Measurements from ENCODE around the gene ARFRP1.

ARFRP1 gene

DNA sequence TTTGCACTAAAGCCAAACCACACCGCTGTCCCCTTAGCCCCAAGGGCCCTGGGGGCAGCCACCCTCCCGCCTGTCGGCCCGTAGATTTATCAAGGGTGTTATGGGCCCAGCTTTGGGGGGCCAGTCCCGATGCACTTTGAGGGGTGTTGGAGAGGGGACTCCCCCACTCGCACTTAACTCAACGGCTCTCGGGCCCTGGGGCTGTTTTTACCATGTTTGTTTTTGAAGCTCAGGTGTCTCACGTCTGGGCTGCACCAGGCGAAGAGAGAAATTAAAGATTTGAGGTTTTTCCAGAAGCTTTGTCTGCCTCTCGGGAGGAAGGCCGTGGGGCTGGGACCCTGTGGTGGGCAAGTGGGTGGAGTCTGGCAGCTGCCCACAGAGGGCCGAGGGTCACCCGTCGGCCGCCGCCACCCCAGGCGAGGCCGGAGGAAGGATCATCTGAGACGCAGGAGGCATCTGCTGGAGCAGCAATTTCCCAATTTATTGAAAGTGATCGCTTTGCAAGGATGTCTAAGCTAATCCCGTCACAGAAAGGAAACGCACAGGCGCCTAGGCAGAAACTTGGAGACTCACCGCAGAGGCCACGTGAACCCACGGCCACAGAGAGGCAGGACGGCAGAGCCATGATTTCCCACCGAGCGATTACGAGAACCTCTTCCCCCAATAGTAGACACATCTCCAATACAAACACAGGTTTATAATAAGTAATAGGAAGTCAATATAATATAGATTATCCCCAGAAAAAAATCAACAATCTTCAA lies 35.6 kb upstream of the ARFRP1 start:
- DNase-seq, result no peak

- no peak for DNase-seq
Observed at GRCh38 chr20:63742381-63743024, 34.7 kb upstream of the ARFRP1 start.

GRCh38 chr20:63741676-63742380 lies 34.1 kb upstream of the ARFRP1 start:
- no peak for DNase-seq

GRCh38 chr20:63741354-63741675 lies 33.5 kb upstream of the ARFRP1 start:
- no peak for DNase-seq

DNA sequence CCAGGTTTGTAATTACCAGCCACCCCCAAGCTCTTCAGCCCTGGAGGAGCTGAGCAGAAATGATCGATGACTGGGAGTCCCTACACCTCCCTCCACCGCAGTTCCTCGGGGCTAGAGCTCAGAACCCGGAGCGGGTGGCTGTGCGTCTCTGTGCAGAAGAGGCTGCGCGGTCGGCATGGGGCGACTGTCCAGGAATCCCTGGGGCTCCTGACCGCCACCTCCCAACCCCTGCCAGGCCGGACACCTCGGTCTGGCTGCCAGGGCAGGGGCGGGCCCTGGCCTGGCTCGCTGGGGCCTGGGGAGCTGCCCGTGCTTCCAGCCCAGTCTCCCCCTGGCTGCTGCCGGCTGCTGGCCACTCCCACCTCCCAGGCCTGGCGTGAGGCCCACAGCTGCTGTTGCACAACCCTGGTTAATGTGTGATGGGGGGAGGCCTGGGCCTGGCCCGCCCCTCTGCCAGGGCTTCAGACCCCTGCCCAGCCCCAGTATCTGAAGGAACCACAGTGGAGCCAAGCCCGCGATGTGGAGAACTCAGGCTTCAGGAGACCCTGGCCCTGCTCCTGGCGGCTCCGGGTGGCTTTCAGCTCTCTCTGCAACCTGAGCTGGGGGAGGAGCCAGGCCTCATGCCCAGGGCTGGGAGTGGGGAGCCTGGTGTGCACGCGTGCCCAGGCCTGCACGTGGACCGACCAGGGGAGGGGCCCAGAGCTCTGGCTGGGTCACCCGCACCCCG lies 33.0 kb upstream of the ARFRP1 start:
- peak; percentile 92 for DNase-seq

- DNase-seq, result peak; percentile 28
Observed at GRCh38 chr20:63740070-63740626, 32.4 kb upstream of the ARFRP1 start.

DNA sequence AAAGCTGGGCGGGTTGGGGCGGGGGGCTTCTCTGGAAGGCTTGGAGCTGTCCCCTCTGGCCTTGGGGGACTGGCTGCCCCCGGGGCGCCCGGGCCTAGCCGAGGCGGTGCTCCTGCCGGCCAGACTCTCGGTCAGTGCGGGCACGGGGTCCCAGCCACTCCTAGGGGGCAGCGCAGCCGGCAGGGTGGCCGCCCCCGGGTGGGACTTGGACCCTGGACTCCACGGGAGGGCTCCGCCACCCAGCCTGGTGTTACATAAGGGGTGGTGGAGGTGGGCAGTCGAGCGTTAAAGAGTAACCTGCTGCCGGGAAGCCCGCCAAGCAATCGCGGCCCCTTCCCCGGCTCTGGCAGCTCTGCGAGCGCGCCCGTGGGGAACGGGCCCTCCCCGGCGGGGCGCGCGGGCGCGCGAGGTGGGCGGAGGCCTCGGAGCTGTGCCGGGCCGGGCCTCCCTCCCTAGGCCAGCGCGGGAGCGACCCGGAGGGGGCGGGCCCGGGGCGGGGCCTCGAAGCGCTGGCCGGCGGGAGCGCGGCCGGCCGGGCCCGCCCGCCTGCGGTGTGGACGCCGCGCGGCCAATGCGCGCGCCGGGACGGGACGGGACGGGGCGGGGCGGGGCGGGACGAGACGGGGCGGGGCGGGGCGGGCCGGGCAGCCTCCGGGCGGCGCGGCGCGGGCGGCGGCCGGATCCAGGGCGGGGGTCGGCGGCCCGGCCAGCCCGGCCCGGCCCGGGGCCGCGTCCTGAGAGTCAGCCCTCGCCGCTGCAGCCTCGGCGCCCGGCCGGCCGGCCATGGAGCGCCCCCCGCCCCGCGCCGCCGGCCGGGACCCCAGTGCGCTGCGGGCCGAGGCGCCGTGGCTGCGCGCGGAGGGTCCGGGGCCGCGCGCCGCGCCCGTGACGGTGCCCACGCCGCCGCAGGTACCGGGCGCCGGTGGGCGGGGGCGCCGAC lies 31.6 kb upstream of the ARFRP1 start, which contains the start of gene SLC2A4RG:
Gene SLC2A4RG (plus strand): TSS at position 647 of the 940 bp plus-strand sequence. CDS start 137 bp downstream, at position 784.
- DNase-seq, result peak; percentile 68

DNA sequence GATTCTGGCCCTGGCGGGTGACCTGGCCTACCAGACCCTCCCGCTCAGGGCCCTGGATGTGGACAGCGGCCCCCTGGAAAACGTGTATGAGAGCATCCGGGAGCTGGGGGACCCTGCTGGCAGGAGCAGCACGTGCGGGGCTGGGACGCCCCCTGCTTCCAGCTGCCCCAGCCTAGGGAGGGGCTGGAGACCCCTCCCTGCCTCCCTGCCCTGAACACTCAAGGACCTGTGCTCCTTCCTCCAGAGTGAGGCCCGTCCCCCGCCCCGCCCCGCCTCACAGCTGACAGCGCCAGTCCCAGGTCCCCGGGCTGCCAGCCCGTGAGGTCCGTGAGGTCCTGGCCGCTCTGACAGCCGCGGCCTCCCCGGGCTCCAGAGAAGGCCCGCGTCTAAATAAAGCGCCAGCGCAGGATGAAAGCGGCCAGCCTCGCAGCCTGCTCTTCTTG lies 30.9 kb upstream of the ARFRP1 start:
- DNase-seq, result no peak

DNA sequence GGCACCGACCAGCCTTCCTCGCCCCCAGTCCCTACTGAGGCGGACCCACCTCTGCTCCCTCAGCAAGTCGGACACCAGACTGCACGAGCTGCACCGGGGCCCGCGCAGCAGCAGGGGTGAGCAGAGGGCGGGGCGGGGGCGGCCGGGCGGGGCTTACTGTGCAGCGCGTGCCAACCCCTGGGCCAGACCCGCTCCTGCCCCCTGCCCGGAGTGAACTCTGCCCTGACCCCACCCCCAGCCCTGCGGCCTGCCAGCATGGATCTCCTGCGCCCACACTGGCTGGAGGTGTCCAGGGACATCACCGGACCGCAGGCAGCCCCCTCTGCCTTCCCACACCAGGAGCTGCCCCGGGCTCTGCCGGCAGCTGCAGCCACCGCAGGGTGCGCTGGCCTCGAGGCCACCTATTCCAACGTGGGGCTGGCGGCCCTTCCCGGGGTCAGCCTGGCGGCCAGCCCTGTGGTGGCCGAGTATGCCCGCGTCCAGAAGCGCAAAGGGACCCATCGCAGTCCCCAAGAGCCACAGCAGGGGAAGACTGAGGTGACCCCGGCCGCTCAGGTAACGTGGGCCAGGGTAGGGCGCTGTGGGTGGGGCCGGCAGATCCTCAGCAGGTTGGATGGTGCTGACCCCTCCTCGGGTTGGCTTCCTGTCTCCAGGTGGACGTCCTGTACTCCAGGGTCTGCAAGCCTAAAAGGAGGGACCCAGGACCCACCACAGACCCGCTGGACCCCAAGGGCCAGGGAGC lies 30.3 kb upstream of the ARFRP1 start:
- DNase-seq, result no peak

GRCh38 chr20:63737695-63737944 lies 29.8 kb upstream of the ARFRP1 start:
- DNase-seq, result no peak

- no peak for DNase-seq
Observed at GRCh38 chr20:63736893-63737694, 29.3 kb upstream of the ARFRP1 start.

GRCh38 chr20:63735859-63736718 lies 28.3 kb upstream of the ARFRP1 start, which contains the start of gene LIME1:
Gene LIME1 (plus strand): TSS chr20:63736664. CDS start chr20:63737550, 886 bp downstream.
- no peak for DNase-seq

DNA sequence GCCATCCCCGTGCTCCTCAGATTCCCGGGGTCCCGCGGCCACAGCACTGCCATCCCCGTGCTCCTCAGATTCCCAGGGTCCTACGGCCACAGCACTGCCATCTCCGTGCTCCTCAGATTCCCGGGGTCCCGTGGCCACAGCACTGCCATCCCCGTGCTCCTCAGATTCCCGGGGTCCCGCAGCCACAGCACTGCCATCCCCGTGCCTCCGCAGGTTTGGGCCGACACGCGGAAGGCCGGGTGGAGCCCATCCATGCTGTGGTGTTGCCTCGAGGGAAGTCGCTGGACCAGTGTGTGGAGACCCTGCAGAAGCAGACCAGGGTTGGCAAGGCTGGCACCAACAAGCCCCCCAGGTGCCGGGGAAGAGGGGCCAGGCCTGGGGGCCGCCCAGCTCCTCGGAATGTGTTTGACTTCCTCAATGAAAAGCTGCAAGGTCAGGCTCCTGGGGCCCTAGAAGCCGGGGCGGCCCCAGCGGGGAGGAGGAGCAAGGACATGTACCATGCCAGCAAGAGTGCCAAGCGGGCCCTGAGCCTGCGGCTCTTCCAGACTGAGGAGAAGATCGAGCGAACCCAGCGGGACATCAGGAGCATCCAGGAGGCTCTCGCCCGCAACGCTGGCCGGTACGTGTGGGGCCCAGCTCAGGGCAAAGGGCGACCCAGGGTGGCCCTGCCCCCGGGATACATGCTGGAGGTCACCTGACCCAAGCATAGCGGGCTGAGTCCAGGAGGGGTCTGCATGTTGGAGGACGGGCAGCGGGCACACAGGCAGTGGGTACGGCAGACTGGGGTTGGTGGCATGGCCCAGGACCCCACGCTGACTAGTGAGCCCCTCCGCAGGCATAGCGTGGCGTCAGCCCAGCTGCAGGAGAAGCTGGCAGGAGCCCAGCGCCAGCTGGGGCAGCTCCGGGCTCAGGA lies 27.4 kb upstream of the ARFRP1 start:
- no peak for DNase-seq

DNA sequence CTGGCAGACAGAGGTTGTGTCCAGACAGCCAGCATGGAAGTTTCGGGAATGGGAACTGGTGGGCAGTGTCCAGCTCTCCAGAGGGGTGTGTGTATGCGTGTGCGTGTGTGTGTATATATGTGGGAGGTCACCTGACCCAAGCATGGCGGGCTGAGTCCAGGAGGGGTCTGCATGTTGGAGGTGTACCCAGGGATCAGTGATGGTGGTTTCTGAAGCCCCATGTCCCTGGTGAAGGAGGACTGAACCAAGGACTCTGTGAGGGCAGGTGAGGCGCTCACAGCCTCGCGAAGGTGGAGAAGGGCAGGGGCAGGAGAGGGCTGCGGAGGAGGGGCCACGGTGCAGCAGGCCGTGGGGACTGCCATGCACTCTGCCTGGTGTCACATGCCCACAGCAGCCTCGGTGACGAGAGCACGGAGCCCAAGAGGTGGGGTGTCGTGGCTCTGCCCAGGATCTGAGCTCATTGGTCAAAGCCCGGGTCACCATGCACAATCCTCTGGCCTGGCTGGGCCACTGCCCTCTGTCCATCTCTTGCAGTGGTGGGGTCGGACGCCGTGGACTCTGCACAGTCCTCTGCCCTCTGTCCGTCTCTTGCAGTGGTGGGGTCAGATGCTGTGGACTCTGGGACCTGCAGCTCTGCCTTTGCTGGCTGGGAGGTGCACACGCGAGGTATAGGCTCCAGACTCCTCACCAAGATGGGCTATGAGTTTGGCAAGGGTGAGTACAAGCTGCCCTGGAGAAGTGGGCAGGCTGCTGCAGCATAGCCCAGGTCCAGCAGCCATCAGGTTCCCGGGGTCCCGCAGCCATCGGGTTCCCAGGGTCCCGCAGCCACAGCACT lies 26.6 kb upstream of the ARFRP1 start:
- no peak for DNase-seq

- DNase-seq, result no peak
Observed at GRCh38 chr20:63733579-63734081, 25.9 kb upstream of the ARFRP1 start.

- DNase-seq, result no peak
Observed at GRCh38 chr20:63733117-63733516, 25.3 kb upstream of the ARFRP1 start.
